Head of caudate nucleus (tissue), 42 donors: ENCODE results near the gene GCNT1.
"Not testable (repeated sequence)": the region's sequence is repeated elsewhere in the genome, so short reads cannot be mapped to it uniquely, and the experiment has no call there.

Source experiments
- DNase-seq, 42 donors: peaks; one replicate each; pipeline versions ENCODE4 v3.0.0 to v3.0.0-alpha.2; 2020 to 2021; ENCODE audit warnings: mixed read lengths in 7 of 42
- intact Hi-C: fragments of 100-400 bp; cut with DNase I; formaldehyde crosslinking; loops from one replicate; pipeline ENCODE4 v1.15.0; 2022

Gene GCNT1

DNA sequence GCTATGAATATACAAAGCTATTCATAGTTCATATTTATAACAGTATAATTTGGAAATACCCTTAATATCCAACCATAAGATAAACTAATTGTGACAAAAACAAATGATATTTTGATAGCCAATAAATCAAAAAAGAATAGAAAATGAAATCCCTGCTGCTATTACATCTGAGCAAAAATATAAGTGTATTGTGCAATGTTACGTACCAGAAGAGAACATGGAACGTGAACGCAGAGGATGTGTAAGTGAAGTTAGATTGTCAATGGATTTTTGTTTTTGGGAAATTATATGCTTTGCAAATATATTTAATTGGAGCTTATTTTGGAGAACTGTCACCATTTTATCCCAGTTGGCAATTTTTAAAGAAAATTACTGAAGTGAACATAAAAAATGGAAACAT lies 15.4 kb downstream of the GCNT1 start:
- intact Hi-C loops: no loop called here
- no peak for DNase-seq

DNA sequence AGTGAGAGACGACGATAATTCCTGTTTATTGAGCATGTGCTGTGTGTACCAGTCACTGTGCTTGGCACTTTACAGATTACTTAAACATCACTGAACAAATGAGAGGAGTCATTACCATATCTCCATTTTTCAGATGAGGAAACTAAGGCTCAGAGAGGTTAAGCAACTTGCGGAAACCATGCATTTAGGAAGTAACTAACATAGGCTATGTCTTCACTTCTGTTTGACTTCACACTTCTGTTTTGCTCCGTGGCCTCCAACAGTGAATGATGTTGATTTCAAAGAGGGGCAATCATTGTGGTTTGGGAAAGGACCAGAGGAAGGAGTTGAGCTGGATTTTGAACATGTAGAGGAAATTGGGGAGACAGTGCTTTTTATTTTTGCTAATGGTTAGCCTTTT lies 16.7 kb downstream of the GCNT1 start:
- intact Hi-C loops: no loop called here
- no peak for DNase-seq

DNA sequence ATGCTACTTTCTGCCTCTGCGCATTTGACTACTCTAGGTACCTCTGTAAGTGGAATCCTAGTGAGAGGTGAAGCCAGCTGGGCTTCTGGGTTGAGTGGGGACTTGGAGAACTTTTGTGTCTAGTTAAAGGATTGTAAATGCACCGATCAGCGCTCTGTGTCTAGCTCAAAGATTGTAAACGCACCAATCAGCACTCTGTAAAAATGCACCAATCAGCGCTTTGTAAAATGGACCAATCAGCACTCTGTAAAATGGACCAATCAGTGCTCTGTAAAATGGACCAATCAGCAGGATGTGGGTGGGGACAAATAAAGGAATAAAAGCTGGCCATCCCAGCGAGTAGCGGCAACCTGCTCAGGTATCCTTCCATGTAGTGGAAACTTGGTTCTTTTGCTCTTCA lies 18.8 kb downstream of the GCNT1 start:
- DNase-seq, intact Hi-C loops: not testable (repeated sequence)

DNA sequence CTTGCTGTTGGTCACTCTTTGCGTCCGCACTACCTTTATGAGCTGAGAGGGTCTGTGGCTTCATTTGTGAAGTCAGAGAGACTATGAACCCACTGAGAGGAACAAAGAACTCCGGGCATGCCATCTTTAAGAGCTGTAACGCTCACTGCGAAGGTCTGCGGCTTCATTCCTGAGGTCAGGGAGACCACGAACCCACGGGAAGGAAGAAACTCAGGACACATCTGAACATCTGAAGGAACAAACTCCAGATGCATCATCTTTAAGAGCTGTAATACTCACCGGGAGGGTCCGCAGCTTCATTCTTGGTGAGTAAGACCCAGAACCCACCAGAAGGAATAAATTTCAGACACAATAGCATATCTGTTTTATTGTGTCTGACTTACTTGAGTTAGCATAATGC lies 19.2 kb downstream of the GCNT1 start:
- DNase-seq: no peak
- intact Hi-C loops: no loop called here

DNA sequence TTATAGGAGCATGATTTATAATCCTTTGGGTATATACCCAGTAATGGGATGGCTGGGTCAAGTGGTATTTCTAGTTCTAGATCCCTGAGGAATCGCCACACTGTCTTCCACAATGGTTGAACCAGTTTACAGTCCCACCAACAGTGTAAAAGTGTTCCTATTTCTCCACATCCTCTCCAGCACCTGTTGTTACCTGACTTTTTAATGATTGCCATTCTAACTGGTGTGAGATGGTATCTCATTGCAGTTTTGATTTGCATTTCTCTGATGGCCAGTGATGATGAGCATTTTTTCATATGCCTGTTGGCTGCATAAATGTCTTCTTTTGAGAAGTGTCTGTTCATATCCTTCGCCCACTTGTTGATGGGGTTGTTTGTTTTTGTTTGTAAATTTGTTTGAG lies 20.4 kb downstream of the GCNT1 start:
- DNase-seq, intact Hi-C loops: not testable (repeated sequence)

DNA sequence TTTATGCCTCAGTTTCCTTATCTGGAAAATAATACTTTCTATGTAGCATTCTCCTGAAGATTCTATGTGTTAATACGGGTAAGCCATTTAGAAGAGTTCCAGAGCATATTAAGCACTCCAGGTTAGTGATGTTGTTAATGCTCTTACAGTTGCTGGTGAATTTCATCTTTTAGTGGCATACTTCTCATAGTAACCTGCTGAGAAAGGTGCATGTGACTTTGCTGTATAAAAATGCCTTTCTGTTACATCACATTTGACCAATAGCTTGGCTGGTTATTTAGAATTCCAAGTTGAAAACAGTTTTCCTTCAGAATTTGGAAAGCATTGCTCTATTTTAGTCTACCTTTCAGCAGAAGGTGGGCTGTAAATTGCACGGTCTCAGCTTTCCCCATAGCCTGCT lies 27.2 kb downstream of the GCNT1 start:
- DNase-seq: no peak
- intact Hi-C loops: no loop called here

DNA sequence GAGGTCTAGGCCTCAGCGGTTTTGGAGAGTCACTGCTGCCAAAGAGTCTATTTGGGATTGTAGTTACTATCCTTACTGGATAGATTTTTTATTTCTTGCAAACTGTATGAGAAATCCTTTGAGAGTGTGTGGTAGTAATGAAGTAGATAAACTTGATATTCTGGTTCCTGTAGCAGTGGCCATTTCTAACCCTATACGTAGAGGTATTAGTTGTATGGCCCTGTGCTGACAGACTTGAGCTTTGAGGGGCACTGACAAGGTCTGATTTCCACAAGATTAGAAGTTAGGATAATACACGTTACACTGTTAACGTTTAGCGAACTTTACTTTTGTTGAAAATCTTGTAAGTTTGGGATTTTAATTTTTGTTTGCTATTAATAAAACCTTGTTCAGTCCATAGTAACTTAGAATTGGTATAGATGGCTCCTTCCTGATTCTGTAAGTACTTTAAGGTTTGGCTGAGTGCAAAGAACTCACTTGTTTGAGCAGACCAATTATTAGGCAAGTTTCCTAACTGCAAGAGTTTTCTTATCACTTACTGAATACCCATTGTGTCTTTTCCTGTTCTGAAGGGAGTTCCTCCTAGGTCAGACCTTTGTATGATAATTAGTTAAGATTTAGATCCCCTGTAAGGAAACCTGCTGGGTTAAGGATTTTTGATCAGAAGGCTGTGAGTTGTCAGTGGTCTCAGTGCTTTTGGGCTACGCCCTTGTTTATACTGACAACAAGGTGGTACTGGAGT lies 31.4 kb downstream of the GCNT1 start:
- intact Hi-C loops: no loop called here
- no peak for DNase-seq

DNA sequence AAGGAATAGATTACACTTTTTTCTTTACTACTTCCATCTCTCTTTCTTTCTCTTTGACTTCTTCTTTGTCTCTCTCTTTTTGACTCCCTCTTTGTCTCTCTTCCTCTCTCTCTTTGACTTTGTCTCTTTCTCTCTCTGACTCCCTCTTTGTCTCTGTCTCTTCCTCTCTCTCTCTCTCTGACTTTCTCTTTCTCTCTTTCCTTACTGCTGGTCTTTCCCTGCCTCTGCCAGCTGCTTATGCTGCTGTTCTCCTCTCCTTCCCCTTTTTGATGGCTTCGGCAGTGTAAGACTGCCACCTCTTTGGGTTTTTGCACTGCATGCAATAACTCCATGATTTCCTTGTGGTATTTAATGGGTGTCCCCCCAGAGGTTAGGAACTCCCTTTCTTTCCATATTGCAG lies 32.1 kb downstream of the GCNT1 start:
- DNase-seq, intact Hi-C loops: not testable (repeated sequence)

DNA sequence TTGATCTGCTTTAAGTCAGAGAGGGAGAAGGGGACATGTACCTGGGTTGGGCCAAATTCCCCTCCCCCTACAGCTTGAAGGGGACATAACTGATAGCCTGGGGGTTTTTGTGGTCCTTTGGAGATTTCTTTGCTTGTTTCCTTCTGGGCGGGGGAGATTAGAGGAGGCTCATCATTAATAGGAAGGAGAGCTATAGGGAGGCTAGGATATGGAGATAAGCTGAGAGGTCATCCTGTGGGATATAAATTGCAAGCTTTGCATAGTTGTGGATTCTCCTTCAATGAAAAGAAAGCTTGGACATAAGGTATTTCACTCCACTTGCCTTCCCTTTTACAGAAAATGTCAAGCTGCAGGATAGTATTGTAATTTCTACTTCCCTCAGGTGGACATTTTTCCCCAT lies 34.5 kb downstream of the GCNT1 start:
- DNase-seq, intact Hi-C loops: not testable (repeated sequence)

DNA sequence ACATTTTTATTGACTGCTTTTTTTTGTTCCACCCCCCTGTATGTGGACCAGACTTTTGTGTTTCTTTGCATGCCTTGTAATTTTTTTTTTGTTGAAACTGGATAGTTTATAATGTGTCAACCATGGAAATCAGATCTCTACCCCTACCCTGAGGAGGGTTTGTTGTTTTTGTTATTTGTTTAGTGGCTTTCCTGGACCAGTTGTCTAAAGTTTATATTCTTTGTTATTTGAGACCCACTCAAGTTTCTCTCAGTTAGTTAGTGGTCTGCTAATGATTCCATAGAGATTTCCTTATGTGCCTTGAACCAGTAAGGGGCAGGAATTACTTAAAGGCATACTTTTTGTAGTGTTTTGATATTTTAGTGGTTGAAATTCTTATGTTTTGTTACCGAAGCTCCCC lies 41.1 kb downstream of the GCNT1 start:
- DNase-seq: no peak
- intact Hi-C loops: no loop called here

DNA sequence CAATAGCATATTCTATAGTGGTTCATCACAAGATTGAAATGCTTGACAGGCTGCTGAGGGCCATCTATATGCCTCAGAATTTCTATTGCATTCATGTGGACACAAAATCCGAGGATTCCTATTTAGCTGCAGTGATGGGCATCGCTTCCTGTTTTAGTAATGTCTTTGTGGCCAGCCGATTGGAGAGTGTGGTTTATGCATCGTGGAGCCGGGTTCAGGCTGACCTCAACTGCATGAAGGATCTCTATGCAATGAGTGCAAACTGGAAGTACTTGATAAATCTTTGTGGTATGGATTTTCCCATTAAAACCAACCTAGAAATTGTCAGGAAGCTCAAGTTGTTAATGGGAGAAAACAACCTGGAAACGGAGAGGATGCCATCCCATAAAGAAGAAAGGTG lies 43.8 kb downstream of the GCNT1 start:
- DNase-seq: no peak
- intact Hi-C loops: no loop called here

DNA sequence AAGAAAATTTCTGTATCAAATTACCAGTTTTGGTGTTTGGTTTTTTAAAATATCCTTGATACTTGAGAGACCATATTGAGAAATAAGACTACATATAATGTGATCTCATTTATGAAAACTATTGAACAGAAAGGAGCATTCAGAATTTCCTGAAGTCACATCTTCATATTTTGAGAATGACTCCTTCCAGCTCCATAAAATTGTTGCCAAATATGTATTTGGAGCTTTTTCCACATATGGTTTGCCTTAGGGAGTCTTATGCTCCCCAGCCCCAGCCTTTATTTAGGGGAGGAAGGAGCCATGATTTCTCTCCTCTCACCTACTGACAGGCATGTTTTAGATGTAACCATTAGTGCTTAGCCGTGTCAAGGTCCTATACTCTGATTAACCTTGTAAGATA lies 51.1 kb downstream of the GCNT1 start:
- intact Hi-C loops: no loop called here
- no peak for DNase-seq

DNA sequence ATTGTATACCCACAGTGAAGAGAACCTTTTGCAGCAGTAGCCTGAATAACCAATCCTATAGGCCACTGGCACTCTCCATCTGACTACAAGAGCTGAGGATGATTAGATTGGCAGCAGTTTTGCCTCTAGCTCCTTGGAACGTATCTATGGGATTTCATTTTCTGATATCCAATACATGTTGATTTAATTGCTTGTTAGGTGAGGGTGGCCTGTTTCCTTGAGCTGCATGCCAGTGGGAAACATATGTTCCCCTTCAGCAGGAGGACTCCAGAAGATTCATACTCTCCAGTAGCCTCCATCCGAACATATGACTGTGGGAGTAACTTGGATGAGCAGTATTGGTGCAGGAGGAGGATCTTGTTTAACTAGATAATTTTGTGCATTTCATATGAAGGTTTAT lies 51.5 kb downstream of the GCNT1 start:
- no peak for DNase-seq
- intact Hi-C loops: no loop called here

DNA sequence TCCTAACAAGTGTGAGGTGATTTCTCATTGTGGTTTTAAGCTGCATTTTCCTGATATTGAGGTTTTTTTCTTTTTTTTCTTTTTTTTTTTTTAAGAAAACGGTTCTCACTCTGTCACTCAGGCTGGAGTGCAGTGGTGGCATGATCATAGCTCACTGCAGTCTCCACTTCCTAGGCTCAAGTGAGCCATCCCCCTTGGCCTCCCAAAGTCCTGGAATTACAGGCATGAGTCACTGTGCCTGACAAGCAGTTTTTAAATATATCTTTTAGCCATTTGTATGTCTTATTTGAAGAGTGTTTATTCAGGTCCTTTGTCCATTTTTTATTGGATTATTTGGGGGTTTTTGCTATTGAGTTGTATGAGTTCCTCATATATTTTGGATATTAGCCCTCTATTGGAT lies 53.8 kb downstream of the GCNT1 start:
- DNase-seq: no peak
- intact Hi-C loops: no loop called here

DNA sequence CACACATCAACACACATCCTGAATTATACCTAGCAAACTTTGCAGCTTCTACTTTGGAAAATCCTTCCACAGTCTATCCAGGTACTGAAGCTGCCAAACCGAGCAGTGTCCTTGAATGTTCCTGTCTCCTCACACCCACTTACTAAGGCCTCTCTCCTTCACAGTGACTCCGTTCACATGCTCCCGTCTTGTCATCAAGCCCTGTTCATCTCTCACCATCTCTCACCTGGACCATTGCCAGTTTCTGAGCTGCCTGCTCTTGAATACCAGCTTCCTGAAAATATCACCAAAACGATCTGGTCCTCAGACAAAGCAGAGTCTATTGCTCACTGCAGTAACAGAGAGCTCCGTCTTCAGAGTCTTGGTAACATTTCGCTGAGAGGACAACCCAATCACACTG lies 57.4 kb downstream of the GCNT1 start:
- intact Hi-C loops: no loop called here
- peak in 3 of 42 donors; percentile 2 to 10 (median 6) for DNase-seq

DNA sequence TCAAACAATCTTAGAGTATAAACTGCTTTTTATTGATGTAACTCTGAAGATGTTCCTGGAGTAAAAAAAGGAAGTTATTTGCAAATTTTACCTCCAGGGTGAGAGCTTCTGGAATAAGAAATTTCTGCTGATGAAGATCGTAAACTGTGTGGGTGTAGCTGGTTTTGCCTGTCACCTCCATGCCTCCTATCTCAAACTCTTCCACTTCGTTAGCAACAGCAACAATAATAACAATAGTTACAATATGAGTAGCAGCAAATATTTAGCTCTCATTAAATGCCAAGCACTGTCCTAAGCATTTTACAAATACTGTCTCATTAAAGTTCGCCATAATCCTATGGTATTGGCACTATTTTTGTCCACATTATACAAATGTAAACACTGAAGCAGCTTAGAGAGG lies 57.9 kb downstream of the GCNT1 start:
- intact Hi-C loops: no loop called here

DNA sequence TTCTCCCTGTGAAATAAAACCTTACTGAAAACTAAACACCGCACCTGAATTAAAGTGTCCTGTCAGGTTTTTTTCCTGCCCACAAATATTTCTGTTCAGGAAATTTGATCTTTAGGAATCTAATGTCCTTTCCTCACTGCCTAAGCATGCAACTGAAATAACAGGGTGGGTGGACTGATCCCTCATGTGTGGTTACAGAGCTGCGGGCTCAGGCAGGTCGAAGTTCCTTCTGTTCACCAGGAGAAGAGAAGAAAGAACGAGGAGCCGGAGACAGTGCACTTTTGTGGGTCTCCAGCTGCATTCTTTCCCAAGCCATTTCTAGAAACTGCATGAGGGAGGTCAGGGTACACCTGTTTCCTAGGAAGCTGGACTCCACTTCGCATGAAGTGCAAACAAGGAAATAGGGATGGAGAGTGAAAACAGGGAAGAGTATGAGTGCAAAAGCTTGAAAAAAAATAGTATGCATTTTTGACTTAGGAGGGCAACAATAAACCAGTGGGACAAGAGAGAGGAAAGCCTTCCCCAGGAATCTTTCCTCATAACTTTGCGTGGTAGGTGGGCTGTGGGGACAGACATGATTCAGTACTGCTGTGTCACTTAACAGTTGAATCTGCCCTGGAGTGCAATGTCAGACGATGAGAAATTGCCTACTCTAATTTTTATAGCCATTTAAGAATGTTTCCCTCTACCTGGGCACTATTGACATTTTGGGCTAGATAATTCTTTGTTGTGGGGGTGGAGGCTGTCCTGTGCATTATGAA lies 60.3 kb downstream of the GCNT1 start:
- no peak for DNase-seq
- intact Hi-C loops: no loop called here

More for the DNA sequence above, 57.9 kb downstream of the GCNT1 start:
- no peak for DNase-seq

DNA sequence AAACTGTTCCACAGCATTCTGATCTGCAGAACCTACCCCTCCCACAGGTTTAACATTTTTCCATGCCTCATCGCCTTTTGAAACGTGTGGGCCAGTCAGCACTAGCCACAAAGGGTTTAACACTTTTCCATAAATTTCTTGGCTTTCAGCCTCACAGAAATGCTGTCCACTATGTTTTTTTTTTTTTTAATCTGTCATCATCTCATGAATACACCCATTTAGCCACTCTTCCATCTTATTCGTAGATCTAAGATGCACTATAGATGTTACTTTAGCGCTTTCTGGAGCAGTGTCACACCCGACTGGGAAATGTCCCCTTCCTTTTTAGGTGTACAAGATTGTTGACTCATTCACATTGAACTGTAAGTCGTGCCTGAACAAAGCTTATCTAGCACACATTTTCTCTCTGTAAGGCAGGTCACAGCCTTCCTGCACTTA lies 62.3 kb downstream of the GCNT1 start:
- DNase-seq: no peak
- intact Hi-C loops: no loop called here

DNA sequence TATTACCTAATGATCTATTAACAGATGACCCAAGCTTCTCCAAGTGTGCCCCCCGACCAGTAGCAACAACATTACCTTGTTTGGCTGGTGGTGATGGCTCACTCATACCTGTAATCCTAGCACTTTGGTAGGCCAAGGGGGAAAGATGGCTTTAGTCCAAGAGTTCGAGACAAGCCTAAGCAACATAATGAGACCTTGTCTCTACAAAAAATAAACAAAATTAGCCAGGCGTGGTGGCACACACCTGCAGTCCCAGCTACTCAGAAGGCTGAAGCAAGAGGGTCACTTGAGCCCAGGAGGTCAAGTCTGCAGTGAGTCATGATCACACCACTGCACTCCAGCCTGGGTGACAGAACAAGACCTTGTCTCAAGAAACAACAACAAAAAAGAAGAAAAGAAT lies 62.9 kb downstream of the GCNT1 start:
- no peak for DNase-seq
- intact Hi-C loops: no loop called here

DNA sequence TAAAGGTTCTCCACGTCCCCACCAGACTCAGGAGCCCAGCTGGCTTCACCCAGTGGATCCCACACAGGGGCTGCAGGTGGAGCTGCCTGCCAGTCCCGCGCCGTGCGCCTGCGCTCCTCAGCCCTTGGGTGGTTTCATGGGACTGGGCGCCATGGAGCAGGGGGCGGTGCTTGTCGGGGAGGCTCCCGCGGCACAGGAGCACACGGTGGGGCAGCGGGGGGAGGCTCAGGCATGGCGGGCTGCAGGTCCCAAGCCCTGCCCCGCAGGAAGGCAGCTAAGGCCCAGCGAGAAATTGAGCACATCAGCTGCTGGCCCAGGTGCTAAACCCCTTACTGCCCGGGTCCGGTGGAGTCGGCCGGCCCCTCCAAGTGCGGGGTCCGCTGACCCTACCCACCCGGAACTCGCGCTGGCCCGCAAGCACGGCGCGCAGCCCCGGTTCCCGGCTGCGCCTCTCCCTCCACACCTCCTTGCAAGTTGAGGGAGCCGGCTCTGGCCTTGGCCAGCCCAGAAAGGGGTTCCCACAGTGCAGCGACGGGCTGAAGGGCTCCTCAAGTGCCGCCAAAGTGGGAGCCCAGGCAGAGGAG lies 64.7 kb downstream of the GCNT1 start:
- DNase-seq, intact Hi-C loops: not testable (repeated sequence)
